KMS-11 (cell line): Measurements from ENCODE around the gene ADAMTSL4.
"Not testable (repeated sequence)": the region's sequence is repeated elsewhere in the genome, so short reads cannot be mapped to it uniquely, and the experiment has no call there.

ENCODE experiments used
- H2AFZ ChIP-seq: fragments of 200-600 bp; sonication (generic); 2 replicates; pipeline ENCODE4 v1.6.1; 2016; ENCODE audit warnings: antibody characterized with exemption, mixed run types, low read depth
- H3K27ac ChIP-seq: fragments of 200-600 bp; sonication (generic); 2 replicates; pipeline ENCODE4 v1.6.1; 2016; ENCODE audit warnings: mild to moderate bottlenecking, mixed run types
- H3K27me3 ChIP-seq: fragments of 200-600 bp; sonication (generic); 2 replicates; pipeline ENCODE4 v1.6.1; 2017; ENCODE audit warnings: mild to moderate bottlenecking, low read depth, mixed run types, moderate library complexity; ENCODE audit not compliant: insufficient read depth
- H3K36me3 ChIP-seq: fragments of 200-600 bp; sonication (generic); 2 replicates; pipeline ENCODE4 v1.6.1; 2017; ENCODE audit warnings: mild to moderate bottlenecking, mixed run types; ENCODE audit not compliant: insufficient read depth
- H3K4me1 ChIP-seq: fragments of 200-600 bp; sonication (generic); 2 replicates; pipeline ENCODE4 v1.6.1; 2016; ENCODE audit warnings: mild to moderate bottlenecking, low read depth, mixed run types; ENCODE audit not compliant: poor library complexity, severe bottlenecking
- H3K4me2 ChIP-seq: fragments of 200-600 bp; sonication (generic); 2 replicates; pipeline ENCODE4 v1.7.0; 2016; ENCODE audit warnings: mild to moderate bottlenecking, mixed run types
- H3K4me3 ChIP-seq: fragments of 200-600 bp; sonication (generic); IDR thresholded peaks from 2 replicates; pipeline ENCODE4 v1.6.1; 2017; ENCODE audit warnings: low read depth, low read length, mixed read lengths; ENCODE audit not compliant: insufficient read depth
- H3K79me2 ChIP-seq: fragments of 200-600 bp; sonication (generic); 2 replicates; pipeline ENCODE4 v1.6.1; 2016; ENCODE audit warnings: low read depth, mixed run types; ENCODE audit not compliant: insufficient read depth
- H3K9ac ChIP-seq: fragments of 200-600 bp; sonication (generic); 2 replicates; pipeline ENCODE4 v1.6.1; 2016; ENCODE audit warnings: mild to moderate bottlenecking, mixed run types
- H4K20me1 ChIP-seq: fragments of 200-600 bp; sonication (generic); 2 replicates; pipeline ENCODE4 v1.6.1; 2016; ENCODE audit warnings: mild to moderate bottlenecking, mixed run types; ENCODE audit not compliant: insufficient read depth
- TF ChIP-seq, protein P1 (sequence below): fragments of 200-600 bp; sonication (generic); conservative IDR thresholded peaks from 2 replicates; pipeline ENCODE4 v1.6.1; 2017; ENCODE audit warnings: low read depth, mild to moderate bottlenecking, antibody characterized with exemption, low read length, moderate library complexity, mixed read lengths

ADAMTSL4 gene

GRCh38 chr1:150573648-150574071 is 24.5 kb downstream of the ADAMTSL4 start:
- H3K4me2 ChIP-seq: peak overlapping the region; percentile 99; the same call in 1 of the 2 replicates
- not testable (repeated sequence) for H3K4me3 ChIP-seq, H3K27me3 ChIP-seq, H3K9ac ChIP-seq, H2AFZ ChIP-seq
- TF ChIP-seq, protein P1, sequence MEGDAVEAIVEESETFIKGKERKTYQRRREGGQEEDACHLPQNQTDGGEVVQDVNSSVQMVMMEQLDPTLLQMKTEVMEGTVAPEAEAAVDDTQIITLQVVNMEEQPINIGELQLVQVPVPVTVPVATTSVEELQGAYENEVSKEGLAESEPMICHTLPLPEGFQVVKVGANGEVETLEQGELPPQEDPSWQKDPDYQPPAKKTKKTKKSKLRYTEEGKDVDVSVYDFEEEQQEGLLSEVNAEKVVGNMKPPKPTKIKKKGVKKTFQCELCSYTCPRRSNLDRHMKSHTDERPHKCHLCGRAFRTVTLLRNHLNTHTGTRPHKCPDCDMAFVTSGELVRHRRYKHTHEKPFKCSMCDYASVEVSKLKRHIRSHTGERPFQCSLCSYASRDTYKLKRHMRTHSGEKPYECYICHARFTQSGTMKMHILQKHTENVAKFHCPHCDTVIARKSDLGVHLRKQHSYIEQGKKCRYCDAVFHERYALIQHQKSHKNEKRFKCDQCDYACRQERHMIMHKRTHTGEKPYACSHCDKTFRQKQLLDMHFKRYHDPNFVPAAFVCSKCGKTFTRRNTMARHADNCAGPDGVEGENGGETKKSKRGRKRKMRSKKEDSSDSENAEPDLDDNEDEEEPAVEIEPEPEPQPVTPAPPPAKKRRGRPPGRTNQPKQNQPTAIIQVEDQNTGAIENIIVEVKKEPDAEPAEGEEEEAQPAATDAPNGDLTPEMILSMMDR: 0 out of 2 replicates have a peak, but pooled peaks have one; percentile 3
- H3K79me2 ChIP-seq: peaks cover 100% of the 10 kb centered on the region
- H3K4me1 ChIP-seq: peaks cover 89% of the 10 kb centered on the region
- peak overlapping the region; percentile 1; the same call in 1 of the 2 replicates for H3K27ac ChIP-seq
- peaks cover 61% of the 10 kb centered on the region for H3K36me3 ChIP-seq
- H4K20me1 ChIP-seq: peaks cover 45% of the 10 kb centered on the region

DNA sequence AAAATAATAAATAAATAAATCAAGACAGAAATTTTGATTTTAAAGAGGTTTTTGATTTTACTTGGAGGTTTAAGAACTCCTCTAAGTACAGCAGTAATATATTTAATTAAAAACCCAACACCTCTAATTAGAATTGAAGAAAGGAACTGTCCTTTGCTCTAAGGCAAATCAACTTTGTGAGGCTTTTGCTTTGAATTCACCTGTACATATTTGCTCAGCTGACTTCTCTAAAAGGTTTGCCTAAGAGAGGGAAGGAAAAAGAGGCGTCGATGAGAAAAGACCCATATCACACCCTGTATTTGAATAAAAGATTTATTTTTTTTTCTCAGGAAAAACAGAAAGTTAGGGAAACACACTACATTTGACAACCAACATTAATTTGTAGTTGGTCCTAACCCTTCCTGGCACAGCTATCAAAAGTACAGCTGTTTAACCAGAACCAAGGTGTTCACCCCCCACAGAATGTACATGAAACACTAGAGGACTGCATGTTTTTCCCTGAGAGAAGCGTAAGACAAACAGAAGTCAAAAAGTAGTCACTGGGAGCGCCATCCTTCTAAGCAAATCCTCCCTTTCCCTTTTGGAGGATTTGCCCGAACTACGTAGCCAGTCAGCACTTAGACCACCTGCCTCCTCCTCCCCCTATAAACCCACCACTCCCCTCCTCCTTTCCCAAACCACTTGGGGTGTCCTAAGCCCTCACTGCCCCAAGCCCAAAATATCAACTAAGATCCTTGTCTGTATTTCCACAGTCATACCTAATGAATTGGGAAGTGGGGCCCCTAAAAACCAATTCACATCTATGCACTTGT is 25.3 kb downstream of the ADAMTSL4 start:
- H3K27me3 ChIP-seq: no peaks in the 10 kb centered on the region
- peak overlapping the region; percentile 99 for H3K4me2 ChIP-seq
- H3K36me3 ChIP-seq: peaks cover 61% of the 10 kb centered on the region
- peaks cover 81% of the 10 kb centered on the region for H3K4me1 ChIP-seq
- TF ChIP-seq, protein P1: peak; percentile 7; the same call in 1 of the 2 replicates
- H3K4me3 ChIP-seq: no peak overlapping the region
- no peak overlapping the region for H2AFZ ChIP-seq
- H4K20me1 ChIP-seq: peaks cover 49% of the 10 kb centered on the region
- no peak overlapping the region; the same call in 1 of the 2 replicates for H3K9ac ChIP-seq
- H3K27ac ChIP-seq: peak overlapping the region; percentile 78; the same call in 1 of the 2 replicates
- H3K79me2 ChIP-seq: peaks cover 100% of the 10 kb centered on the region

DNA sequence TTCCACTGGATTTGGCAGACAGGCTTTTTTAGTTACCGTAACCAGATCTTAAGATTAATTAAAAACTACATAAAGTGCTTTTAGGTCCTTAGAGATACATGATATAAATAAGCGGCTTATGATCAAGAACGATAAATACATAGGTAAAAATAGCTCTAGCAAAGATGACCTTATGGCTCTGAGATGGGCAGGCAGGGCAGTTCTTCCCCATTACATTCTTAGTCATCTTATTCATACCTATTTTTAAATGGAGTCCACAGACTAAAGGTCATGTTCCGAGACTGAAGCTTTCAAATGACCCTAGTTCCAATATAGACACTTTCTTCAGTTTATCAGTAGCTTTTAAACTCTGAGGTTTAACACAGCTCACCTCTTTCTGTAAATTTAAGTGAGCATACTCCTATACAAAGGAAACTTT is 25.9 kb downstream of the ADAMTSL4 start:
- Histone ChIP-seq H3K9ac (no peak overlapping the region; the same call in 1 of the 2 replicates), H3K27ac (0 out of 2 replicates have a peak overlapping the region, but pooled peaks have one; percentile 78), H3K79me2 (peaks cover 94% of the 10 kb centered on the region), H3K4me1 (peaks cover 78% of the 10 kb centered on the region), H3K4me2 (peak overlapping the region; percentile 99), H3K36me3 (peaks cover 61% of the 10 kb centered on the region), H3K4me3 (no peak overlapping the region), H3K27me3 (no peaks in the 10 kb centered on the region), H4K20me1 (peaks cover 49% of the 10 kb centered on the region), H2AFZ (no peak overlapping the region)
- TF ChIP-seq, protein P1: no peak

DNA sequence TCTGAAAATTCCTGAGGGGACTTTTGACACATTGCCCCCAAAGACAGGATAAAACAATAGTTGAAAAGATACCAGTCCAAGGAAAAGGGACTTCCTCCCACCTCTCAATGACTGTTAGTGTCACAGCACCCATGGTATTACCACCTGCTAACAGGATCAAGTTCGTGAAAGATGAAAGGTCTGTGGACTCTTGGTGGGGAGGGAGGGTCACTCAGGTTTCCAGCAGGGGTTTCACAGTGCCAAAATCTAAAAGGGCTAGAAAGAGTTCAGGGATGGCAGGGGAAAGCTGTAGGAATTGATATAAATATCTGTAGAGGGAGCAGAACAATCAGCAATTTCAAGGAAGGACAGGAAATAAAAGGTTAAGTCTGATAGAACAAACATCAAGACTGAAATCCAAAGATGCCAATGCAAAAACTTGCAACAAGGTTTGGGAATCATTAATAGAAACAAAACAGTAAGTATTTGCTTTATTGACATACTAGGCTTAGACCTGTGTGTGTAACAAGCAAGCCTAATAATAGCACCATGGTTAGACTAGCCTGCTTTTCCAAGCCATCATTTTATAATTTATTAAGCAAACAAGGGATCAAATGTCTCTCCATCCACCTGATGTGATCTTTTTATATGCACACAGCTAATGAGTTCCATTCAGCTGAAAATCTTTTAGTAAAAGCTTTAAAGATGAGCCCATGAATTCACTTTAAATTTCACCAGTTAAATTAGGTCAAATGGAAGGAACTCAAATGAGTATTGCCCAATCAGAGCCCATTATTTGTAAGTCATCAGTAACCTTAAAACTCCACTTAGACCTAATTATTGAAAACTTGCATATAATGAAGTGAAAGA is 26.5 kb downstream of the ADAMTSL4 start:
- Histone ChIP-seq H3K36me3 (peaks cover 61% of the 10 kb centered on the region), H3K4me2 (peak overlapping the region; percentile 99), H2AFZ (no peak overlapping the region), H3K4me1 (peaks cover 77% of the 10 kb centered on the region), H3K9ac (peak overlapping the region; percentile 92; the same call in 1 of the 2 replicates), H3K27ac (peak overlapping the region; percentile 78; the same call in 1 of the 2 replicates), H3K4me3 (peak overlapping the region; percentile 98), H3K27me3 (no peaks in the 10 kb centered on the region), H4K20me1 (peaks cover 49% of the 10 kb centered on the region), H3K79me2 (peaks cover 92% of the 10 kb centered on the region)
- TF ChIP-seq, protein P1: no peak
